A549 treated with CpdA at 1 μM for 4 hours (cell line): ENCODE results near the gene SP4. TPM values are rescaled to one million over a fixed set of nuclear protein-coding genes. Genes with fewer than 3 reads are reported as not detected.

Source experiments
- total RNA-seq: library from RNA; stranded (reverse); fragments of 200-300 nt; extraction: Qiagen RNA extraction; gene quantifications from 5 replicates; pipeline ENCODE4 v1.2.3, GENCODE V29; 2022; ENCODE audit warnings: low read depth

SP4 gene
- total RNA-seq: 1.1 to 1.2 TPM (median 1.2 TPM) in 5 replicates

GRCh38 chr7:21427871-21428658 is at the start of gene SP4:
TSS of gene SP4 (plus strand) at chr7:21428083. CDS start at chr7:21428252, 169 bp downstream.

GRCh38 chr7:21542891-21543527 is 115.1 kb downstream of the SP4 start, which contains the start of gene DNAH11:
TSS of gene DNAH11 (plus strand) at chr7:21543039. CDS start at chr7:21543246, 207 bp downstream.

Other genes with a start within 250 kb of the SP4 start
- 0.05 to 0.20 TPM (median 0.10 TPM) in 5 replicates for gene DNAH11, start 115.0 kb downstream of the SP4 start, total RNA-seq